CD14-positive monocyte (primary cell): ENCODE measurements around the gene FMR1. TPM values are rescaled to one million over a fixed set of nuclear protein-coding genes. Genes with fewer than 3 reads are reported as not detected.

ENCODE experiments used
- DNase-seq, 3 donors: peaks; one replicate each; pipeline ENCODE4 v3.0.0-alpha.2; 2011 to 2022
- H2AFZ ChIP-seq: 2 replicates; pipeline ENCODE4 v1.6.0; 2012; ENCODE audit warnings: mild to moderate bottlenecking, low read depth, low read length, inconsistent platforms; ENCODE audit not compliant: insufficient read depth, poor library complexity, severe bottlenecking
- H3K27ac ChIP-seq, 2 donors: 1 replicate in 1 of 2; 2 replicates in 1 of 2; pipeline ENCODE4 v1.5.1; 2012 to 2013; ENCODE audit warnings: low read length in 2 of 2, control low read depth in 1 of 2, inconsistent platforms in 1 of 2, low read depth in 1 of 2, mild to moderate bottlenecking in 1 of 2
- H3K27me3 ChIP-seq, 2 donors: one replicate each; pipeline versions ENCODE4 v1.6.0 to v1.6.1; 2011 to 2013; ENCODE audit warnings: low read length in 2 of 2; ENCODE audit not compliant: control insufficient read depth in 2 of 2, insufficient read depth in 2 of 2
- H3K36me3 ChIP-seq, 2 donors: replicated peaks in 1 of 2; 1 replicate in 1 of 2; 2 replicates in 1 of 2; pipeline versions ENCODE4 v1.5.1 to v1.6.1; 2012 to 2013; ENCODE audit warnings: low read length in 2 of 2, control low read depth in 1 of 2, inconsistent platforms in 1 of 2, mild to moderate bottlenecking in 1 of 2; ENCODE audit not compliant: insufficient read depth in 2 of 2, control insufficient read depth in 1 of 2
- H3K4me1 ChIP-seq, 2 donors: 1 replicate in 1 of 2; 2 replicates in 1 of 2; pipeline versions ENCODE4 v1.5.1 to v1.6.1; 2012 to 2013; ENCODE audit warnings: low read length in 2 of 2, control low read depth in 1 of 2, inconsistent platforms in 1 of 2, mild to moderate bottlenecking in 1 of 2, moderate library complexity in 1 of 2; ENCODE audit not compliant: insufficient read depth in 2 of 2, control insufficient read depth in 1 of 2
- H3K4me2 ChIP-seq: replicated peaks from 2 replicates; pipeline ENCODE3; 2012; ENCODE audit warnings: low read length, moderate library complexity, mild to moderate bottlenecking; ENCODE audit not compliant: poor library complexity, severe bottlenecking; ENCODE audit errors: extremely low read depth
- H3K4me3 ChIP-seq, 3 experiments: fragments of 200-600 bp in 1 of 3; sonication (generic) in 1 of 3; replicated peaks in 1 of 3; 1 replicate in 2 of 3; 2 replicates in 1 of 3; pipeline ENCODE4 v1.5.1; 2011 to 2013; ENCODE audit warnings: low read length in 3 of 3, mild to moderate bottlenecking in 3 of 3, control low read depth in 2 of 3, low read depth in 2 of 3, inconsistent platforms in 1 of 3, moderate library complexity in 1 of 3
- H3K79me2 ChIP-seq: 2 replicates; pipeline ENCODE4 v1.6.0; 2012; ENCODE audit warnings: mild to moderate bottlenecking, control low read depth, inconsistent platforms, low read length, moderate library complexity; ENCODE audit not compliant: insufficient read depth
- H3K9ac ChIP-seq: 2 replicates; pipeline ENCODE4 v1.6.0; 2017; ENCODE audit warnings: low read length, mild to moderate bottlenecking; ENCODE audit not compliant: insufficient read depth, poor library complexity, severe bottlenecking
- H3K9me3 ChIP-seq, 2 donors: replicated peaks in 1 of 2; 1 replicate in 1 of 2; 2 replicates in 1 of 2; pipeline versions ENCODE4 v1.5.1 to v1.6.1; 2012 to 2013; ENCODE audit warnings: low read length in 2 of 2, control low read depth in 1 of 2; ENCODE audit not compliant: control insufficient read depth in 1 of 2, insufficient read depth in 1 of 2
- H4K20me1 ChIP-seq: 2 replicates; pipeline ENCODE4 v1.6.0; 2012; ENCODE audit warnings: mild to moderate bottlenecking, low read length, control low read depth, moderate library complexity; ENCODE audit not compliant: insufficient read depth
- H3K27ac Mint-ChIP-seq, 7 donors: one replicate each; pipeline ENCODE4 v1.8.0; 2020; ENCODE audit warnings: mild to moderate bottlenecking in 7 of 7, mixed read lengths in 7 of 7, moderate library complexity in 6 of 7, inconsistent platforms in 2 of 7
- H3K27me3 Mint-ChIP-seq, 3 donors: one replicate each; pipeline ENCODE4 v1.8.0; 2021 to 2022; ENCODE audit warnings: low read depth in 3 of 3, mild to moderate bottlenecking in 3 of 3, mixed read lengths in 3 of 3, moderate library complexity in 3 of 3, inconsistent platforms in 1 of 3
- H3K36me3 Mint-ChIP-seq, 2 donors: one replicate each; pipeline ENCODE4 v1.8.0; 2020; ENCODE audit warnings: mixed read lengths in 2 of 2, inconsistent platforms in 1 of 2, mild to moderate bottlenecking in 1 of 2
- H3K4me1 Mint-ChIP-seq: one replicate; pipeline ENCODE4 v1.8.0; 2020; ENCODE audit warnings: mild to moderate bottlenecking, mixed read lengths
- H3K4me3 Mint-ChIP-seq, 2 donors: one replicate each; pipeline ENCODE4 v1.8.0; 2020; ENCODE audit warnings: mild to moderate bottlenecking in 2 of 2, mixed read lengths in 2 of 2, moderate library complexity in 1 of 2
- H3K9me3 Mint-ChIP-seq, 7 donors: one replicate each; pipeline ENCODE4 v1.8.0; 2020 to 2022; ENCODE audit warnings: mixed read lengths in 7 of 7, mild to moderate bottlenecking in 6 of 7, moderate library complexity in 6 of 7, inconsistent platforms in 2 of 7
- WGBS: methylation state at CpG from one replicate; pipeline ENCODE4 v1.1.5; 2013; ENCODE audit warnings: missing lambda C conversion rate; ENCODE audit not compliant: insufficient coverage; 5-methylcytosine and 5-hydroxymethylcytosine counted together
- intact Hi-C, 2 donors: fragments of 100-400 bp; cut with micrococcal nuclease; formaldehyde crosslinking; loops; one replicate each; pipeline versions ENCODE4 v1.15.0 to v1.15.1; 2023
- polyA plus RNA-seq, 3 donors: library from polyadenylated mRNA; depleted of rRNA in 1 of 3; unstranded in 2 of 3; stranded (reverse) in 1 of 3; fragments of 300-500 nt in 2 of 3; fragments of >200 nt in 1 of 3; fragmentation: Illumina TruSeq in 2 of 3; gene quantifications; 1 replicate in 2 of 3; 2 replicates in 1 of 3; pipeline ENCODE4 v1.2.3, GENCODE V29; 2012 to 2021
- TF ChIP-seq, protein P1 (sequence below): fragments of 200-600 bp; IDR thresholded peaks from one replicate; pipeline ENCODE4 v1.8.0; 2022; ENCODE audit warnings: antibody characterized with exemption, mild to moderate bottlenecking

Gene FMR1
- polyA plus RNA-seq, 3 donors, result 3.7 to 31.8 (median 5.1) TPM

GRCh38 chrX:147891896-147892295 is 19.8 kb upstream of the FMR1 start:
- no CpG with 5 or more reads among the region's 1 CpG for WGBS

DNA sequence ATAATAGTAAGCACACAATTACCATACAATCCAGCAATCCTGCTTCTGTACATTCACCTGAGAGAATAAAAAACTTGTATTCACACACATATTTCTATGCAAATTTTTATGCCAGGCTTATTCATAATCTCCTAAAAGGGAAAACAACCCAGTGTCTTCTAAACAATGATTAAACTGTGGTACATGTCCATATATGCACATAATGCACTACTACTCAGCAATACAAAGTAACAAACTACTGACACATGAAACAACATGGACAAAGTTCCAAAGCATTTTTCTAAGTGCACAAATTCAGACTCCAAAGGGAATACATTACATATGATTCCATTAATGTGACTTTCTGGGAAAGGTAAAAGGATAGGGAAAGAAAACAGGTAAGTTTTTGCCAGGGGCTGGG is 18.0 kb upstream of the FMR1 start:
- Mint-ChIP-seq H3K4me3 (no peak overlapping the region), H3K36me3 (no peaks in the 10 kb centered on the region), H3K4me1 (peaks cover 3% of the 10 kb centered on the region), H3K27ac (no peak overlapping the region), H3K9me3 (peaks cover 5 to 13% (median 7%) of the 10 kb centered on the region in 7 donors), H3K27me3 (peaks cover 6 to 7% (median 7%) of the 10 kb centered on the region in 3 donors)
- Histone ChIP-seq H3K4me1 (no peaks in the 10 kb centered on the region), H4K20me1 (no peaks in the 10 kb centered on the region), H3K4me3 (no peak overlapping the region), H3K36me3 (no peaks in the 10 kb centered on the region), H3K9me3 (peaks cover 4 to 7% of the 10 kb centered on the region in 2 donors), H3K9ac (no peak overlapping the region), H3K4me2 (no peak overlapping the region), H3K27ac (no peak overlapping the region), H3K27me3 (peaks cover 2% of the 10 kb centered on the region in 2 donors), H3K79me2 (no peaks in the 10 kb centered on the region), H2AFZ (no peak overlapping the region)
- TF ChIP-seq, protein P1, sequence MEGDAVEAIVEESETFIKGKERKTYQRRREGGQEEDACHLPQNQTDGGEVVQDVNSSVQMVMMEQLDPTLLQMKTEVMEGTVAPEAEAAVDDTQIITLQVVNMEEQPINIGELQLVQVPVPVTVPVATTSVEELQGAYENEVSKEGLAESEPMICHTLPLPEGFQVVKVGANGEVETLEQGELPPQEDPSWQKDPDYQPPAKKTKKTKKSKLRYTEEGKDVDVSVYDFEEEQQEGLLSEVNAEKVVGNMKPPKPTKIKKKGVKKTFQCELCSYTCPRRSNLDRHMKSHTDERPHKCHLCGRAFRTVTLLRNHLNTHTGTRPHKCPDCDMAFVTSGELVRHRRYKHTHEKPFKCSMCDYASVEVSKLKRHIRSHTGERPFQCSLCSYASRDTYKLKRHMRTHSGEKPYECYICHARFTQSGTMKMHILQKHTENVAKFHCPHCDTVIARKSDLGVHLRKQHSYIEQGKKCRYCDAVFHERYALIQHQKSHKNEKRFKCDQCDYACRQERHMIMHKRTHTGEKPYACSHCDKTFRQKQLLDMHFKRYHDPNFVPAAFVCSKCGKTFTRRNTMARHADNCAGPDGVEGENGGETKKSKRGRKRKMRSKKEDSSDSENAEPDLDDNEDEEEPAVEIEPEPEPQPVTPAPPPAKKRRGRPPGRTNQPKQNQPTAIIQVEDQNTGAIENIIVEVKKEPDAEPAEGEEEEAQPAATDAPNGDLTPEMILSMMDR, result no peak
- intact Hi-C loops, result no loop called here
- DNase-seq, result no peak

More at GRCh38 chrX:147891896-147892295, 19.8 kb upstream of the FMR1 start:
- Histone ChIP-seq H3K9me3 (peaks cover 0 to 2% of the 10 kb centered on the region in 2 donors), H3K79me2 (no peaks in the 10 kb centered on the region), H3K27me3 (peaks cover 2% of the 10 kb centered on the region in 2 donors), H3K27ac (no peak overlapping the region), H3K4me3 (no peak overlapping the region), H3K4me1 (no peaks in the 10 kb centered on the region), H3K36me3 (no peaks in the 10 kb centered on the region), H2AFZ (no peak overlapping the region), H4K20me1 (no peaks in the 10 kb centered on the region), H3K9ac (no peak overlapping the region), H3K4me2 (no peak overlapping the region)
- Mint-ChIP-seq H3K4me3 (no peak overlapping the region), H3K27ac (no peak overlapping the region), H3K9me3 (peaks cover under 1 to 12% (median 5%) of the 10 kb centered on the region in 7 donors), H3K27me3 (peaks cover 7 to 10% (median 9%) of the 10 kb centered on the region in 3 donors), H3K36me3 (no peaks in the 10 kb centered on the region), H3K4me1 (peaks cover 3% of the 10 kb centered on the region)
- DNase-seq, result no peak
- intact Hi-C loops, result no loop called here
- TF ChIP-seq, protein P1, result no peak
